CD4-positive, alpha-beta T cell treated with Interleukin-21 for 1 hour (primary cell): ENCODE data around the gene CMTR1.

ENCODE experiments used
- DNase-seq: peaks from one replicate; pipeline ENCODE4 v3.0.0-alpha.2; 2020

The CMTR1 gene

DNA sequence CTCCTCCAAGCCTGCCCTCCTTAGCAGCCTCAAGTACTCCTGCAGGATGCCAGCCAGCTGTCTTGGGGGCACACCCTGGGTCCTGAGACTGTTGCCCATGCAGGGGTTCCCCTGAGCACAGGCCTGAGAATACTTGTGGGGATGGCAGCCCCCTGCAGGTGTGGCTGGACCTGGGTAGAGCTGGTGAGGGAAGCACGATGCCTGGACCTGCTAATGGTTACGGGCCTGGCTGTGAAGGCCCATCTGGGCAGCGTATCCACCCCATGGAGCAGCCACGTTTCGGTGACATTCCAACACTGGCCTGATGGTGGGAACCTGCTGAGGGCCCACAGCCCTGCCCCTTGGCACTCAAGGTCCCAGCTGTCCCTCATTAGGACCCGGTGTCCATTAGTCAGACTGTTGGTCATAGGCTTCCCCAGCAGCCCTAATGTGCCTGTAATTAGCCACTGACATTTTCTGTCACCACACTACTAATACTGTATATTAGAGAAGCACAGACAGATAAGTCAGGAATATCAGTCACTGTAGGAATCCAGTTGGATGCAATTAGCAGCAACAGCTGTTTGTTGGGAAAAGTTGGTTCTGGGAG, 46.3 kb downstream of the CMTR1 start:
- DNase-seq: no peak

DNA sequence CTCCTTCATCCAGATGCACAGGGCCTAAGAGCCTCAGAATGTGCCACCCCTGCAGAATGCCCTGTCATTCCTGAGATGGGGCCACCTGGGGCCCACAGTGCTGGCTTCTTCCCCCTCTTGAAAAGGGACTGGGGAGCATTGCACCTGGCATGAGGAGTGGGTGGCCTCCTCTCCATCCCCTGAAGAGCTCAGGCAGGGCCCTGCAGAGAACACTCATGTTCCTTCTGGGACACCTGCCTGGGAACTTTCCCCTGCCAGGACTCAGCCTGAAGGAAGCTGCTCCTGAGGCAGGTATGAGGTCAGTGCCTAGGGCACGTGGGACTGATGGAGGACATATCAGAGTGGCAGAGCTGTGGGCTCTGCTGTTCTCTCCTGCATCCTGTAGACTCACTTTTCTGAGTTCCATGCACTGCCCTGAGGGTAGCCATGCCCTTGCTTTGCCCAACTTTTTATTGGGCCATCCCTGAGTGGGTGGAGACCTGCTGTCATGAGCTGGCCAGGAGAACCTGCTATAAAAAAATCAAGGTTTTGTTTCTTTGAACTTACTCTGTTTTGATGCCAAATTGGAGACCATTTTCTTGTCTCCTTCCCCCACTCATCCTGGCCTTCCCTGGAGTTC, 47.2 kb downstream of the CMTR1 start:
- no peak for DNase-seq

DNA sequence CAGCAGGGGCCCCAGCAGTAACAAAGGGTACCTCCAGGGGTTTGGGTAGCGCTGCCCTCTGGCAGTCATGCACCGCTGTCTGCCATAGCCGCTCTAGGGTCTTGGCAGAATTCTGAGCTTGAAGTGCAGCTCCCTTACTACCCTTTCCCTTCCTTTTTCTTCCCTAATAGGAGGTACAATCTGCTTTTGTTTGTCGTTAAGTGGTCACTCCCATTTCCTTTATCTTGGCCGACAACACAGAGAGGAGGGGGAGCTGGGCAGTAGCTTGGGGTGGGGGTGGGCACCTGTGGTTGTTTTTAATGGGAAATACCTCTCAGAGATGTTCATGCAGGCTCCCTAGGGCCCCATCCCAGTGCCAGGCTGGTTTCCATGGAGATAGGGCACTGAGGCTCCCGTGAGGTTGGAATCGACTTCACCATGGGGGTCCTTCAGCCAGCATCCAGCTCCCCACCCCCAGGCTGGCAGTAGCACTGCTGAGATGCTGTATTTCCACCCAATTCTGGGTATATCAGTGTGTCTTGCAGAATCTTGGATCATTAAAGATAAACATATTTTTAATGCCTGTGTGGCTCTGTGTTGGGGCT, 48.0 kb downstream of the CMTR1 start:
- no peak for DNase-seq

DNA sequence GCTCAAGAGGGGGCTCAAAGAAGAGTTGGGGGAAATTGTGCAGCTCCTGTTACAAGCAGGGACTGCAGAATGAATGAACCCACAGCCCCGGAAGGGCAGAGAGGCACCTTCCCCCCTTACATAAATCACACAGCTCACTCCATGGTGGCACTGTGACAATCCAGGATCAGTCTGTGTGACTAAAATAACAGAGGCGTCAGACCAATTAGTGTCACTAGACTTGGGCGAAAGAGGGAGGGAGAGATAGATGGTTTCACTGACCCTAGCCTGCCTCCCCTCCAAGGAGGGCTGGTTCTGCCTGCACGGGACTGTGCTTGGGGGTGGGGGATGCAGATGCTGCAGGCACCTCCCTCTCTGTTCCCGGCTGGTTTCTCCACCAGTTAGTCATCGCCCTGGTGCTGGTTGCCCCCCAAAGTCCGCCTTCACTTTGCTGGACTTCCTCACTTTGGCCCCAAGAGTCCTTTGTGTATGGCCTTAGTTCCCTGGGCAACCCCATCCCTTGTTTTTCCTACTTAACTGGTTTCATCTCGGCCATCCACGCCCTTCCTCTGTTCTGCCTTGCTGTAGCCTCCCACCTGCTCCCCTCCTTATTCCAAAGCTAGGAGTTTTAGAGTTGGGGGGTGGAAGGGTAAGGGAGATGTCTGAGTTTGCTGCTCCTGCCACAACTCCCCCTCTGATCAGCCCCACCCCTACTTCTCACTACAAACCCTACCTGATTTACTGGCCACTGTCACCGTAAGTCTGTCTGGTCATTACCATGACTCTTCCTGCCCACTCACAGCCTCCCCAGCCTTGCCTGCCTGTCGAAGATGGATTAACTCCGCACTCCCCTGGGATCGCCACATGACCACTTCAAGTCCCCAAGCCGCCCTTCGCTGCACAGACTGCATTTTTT, 48.9 kb downstream of the CMTR1 start:
- DNase-seq: no peak

DNA sequence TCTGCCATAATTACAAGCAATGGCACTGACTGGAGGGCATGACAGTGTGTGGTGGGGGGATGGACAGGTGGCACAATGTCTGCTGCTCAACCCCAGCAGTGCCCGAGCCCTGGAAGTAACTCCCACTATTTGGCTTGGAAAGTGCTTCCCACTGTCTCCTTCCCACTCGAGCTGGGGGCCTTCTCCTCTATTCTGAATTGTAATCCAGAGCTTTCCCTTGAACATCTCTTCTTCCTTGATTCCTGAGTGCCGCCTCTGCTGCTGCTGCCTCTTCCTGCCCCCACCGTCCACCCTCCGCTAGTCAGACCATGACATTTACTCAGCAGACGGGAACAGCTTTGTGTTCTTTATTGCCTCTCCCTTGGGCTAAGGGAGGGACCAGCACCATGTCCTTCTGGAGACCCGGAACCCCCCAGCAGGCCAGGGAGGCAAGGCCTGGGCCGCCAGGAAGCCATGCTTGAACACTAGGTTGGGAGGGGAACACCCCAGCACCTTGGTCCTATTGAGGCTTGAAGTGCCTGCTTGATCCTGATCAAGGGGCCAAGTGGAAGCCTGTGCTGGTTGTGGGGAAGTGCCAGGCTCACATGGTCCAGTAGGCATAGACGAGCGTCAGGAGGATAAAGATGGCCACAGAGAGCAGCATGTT, 49.7 kb downstream of the CMTR1 start:
- DNase-seq: no peak

DNA sequence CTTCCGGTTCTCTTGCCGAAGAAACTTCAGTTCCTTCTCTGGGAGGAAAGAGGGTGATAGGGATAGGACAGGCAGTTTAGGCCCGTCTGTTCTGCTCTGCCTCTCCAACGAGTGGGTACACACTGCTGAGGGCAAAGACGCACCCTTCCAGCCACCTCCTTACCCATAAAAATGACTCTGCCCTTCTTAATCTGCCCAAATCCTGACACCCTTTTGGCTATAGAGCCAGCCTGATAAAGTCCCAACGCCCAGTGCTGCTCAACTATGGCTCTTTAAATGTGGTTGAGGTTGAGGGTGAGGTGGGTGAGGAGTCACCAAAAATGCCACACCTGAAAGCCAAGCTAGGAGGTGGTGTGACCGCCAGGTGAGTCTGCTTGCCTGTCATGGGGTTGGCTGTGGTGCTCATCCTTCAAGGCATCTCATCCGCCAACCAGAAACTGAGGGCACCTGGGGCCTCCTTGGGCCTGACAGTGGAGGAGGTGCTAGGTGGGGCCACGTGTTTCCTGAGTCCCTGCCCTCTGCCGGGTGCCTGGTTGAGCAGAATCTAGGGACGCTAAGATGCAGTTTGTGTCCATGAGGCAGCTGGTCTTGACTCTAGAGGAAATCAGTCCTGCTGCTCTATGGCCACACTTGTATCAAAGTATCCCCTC, 50.4 kb downstream of the CMTR1 start:
- DNase-seq: peak; percentile 24

GRCh38 chr6:37483917-37484785, 51.1 kb downstream of the CMTR1 start:
- DNase-seq: peak; percentile 77

DNA sequence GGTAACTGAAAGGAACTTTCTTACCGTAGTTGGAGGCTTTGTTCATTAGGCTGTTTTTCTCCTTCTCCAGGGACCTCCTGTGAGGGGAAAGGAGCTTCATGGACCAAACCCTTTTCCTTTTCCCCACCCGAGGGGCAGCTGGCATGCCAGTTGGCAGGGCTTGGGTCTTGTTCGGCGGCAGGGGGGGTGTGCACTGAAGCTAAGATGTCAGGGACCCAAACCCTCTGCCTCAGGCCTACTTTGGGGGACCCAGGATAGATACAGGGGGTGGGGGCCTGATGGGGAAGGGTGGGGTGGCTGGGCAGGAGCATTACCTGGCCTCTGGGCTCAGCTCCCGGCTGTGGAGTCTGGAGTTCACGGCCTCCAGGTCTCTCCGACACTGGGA, 51.8 kb downstream of the CMTR1 start:
- no peak for DNase-seq

DNA sequence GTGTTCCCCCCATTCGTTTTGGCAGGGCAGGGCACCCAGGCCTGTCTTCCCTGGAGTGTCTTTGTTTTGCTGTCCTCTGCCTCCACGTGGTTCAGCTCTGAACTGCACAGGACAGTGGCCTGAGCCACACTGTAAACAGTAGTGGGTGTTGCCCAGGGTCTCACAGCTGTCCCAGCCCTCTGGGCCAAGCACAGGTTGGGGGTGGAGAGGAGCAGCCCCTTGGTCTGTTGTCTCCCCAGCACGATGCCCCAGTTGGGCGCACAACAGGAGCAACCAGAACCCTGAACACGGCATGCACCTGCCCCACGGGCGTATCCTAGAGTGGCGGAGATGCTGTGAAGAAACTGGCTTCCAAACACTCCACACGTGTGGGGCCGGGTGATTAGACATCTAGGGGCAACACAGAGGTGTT, 52.3 kb downstream of the CMTR1 start:
- DNase-seq: no peak

DNA sequence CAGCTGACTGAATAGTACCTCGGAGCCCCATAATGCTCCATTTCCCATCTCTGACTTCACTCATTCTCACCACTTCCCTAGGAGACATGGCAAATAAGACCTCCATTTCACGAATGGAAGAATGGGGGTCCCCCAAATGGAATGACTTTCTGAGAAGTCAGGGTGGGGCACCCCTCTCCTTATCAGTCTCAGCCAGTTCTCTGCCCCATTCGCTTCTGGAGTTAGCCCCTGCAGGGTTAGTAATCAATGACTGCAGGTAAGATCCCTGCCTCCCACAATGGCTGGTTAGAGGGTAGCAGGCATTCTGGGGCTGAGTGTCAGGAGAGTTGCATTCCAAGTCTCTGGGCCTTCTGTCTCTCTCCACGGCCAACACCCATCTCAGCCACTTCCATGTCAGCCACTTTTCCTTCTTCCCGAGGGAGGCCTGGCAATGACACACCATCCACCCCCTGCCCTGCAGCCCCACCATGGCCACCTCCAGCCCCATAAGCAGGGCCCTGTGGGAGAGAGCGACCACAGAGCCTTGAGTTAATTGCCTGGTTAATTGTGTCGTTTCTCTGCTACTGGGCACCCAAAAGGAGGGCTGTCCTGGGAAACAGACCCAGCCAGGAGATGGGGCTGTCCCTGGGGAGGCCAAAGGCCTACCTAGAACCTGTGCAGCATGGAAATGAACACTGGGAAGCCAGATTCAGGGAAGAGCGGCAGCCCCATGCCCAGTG, 53.3 kb downstream of the CMTR1 start:
- DNase-seq: no peak

- DNase-seq: no peak
Measured at GRCh38 chr6:37487591-37488380, 54.8 kb downstream of the CMTR1 start.

- DNase-seq: no peak
Measured at GRCh38 chr6:37488476-37488875, 55.5 kb downstream of the CMTR1 start.

DNA sequence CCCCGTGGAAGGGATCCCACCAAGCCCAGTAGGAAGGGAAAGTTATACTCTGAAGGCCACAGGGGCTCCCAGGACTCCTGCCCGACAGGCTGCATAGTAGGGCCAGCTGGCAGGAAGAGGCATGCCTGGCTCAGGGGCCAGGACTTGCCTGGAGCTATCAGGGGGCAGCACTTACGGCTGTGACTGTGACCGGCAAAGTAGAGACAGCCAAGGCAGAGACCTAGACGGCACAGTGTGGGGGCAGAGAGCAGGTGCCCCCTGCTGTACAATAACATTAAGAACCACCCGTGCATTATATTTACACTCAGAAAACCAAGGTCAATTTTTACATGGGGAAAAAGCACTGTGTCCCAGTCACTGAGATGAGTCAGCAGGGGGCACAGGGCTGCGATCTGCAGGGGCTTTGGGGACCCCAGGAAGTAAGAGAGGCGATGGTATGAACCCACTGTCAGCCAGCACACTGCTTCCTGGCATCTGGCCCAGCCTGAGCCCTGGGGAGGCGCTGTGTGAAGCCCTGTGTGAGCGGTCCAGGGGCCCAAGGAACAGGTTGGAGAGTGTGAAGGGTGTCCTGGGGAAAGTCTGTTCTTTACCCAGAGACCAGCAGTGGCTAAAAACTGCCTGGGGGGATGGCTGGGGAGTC, 56.8 kb downstream of the CMTR1 start:
- DNase-seq: peak; percentile 29

- DNase-seq: no peak
Measured at GRCh38 chr6:37490536-37491170, 57.6 kb downstream of the CMTR1 start.

DNA sequence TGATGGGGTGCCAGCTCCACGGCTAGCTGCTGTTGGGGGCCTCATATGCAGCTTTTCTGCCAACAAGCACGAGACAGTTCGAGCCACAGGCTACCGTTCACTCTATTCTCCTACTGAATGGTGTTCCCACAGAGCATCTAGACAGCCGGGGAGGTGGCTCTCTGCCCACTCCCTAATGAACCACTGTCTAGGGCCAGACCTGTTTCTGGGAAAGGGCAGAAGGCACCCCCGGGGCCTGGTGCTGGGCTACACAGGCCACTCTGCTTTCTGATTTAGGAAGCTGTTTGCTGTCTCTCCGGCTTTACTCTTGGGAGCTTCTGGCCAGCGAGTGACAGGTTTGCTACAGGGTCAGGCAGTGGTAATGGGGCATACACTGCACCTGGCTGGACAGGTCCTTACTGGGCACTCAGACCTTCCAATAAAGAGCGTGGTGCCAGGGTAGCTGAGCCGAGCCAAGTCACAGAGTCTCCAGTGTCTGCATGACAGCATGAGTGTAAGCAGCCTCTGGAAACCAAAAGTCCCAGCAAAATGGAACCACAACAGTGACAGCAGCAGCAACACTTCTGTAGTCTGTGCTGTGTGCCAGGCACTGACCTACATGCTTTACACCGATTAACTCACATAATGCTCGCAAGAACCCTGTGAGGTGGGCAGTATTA, 58.3 kb downstream of the CMTR1 start:
- no peak for DNase-seq

DNA sequence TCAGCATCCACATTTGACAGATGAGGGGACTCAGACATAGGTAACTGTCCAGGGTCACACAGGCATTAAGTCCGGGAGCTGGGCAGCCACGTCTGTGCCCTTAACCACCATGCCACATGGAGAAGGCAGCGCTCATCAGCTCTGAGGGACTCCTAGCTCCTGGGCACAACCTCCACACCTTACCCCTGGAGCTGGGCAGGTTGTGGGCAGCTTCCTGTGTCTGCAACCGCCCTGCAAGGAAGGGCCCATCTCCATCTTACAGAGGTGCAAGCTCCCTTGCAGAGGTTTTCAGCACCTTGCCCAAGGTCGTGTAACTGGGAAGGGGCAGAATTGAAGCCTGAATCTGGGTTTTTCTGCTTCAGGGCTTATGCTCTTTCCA, 58.8 kb downstream of the CMTR1 start:
- DNase-seq: no peak

DNA sequence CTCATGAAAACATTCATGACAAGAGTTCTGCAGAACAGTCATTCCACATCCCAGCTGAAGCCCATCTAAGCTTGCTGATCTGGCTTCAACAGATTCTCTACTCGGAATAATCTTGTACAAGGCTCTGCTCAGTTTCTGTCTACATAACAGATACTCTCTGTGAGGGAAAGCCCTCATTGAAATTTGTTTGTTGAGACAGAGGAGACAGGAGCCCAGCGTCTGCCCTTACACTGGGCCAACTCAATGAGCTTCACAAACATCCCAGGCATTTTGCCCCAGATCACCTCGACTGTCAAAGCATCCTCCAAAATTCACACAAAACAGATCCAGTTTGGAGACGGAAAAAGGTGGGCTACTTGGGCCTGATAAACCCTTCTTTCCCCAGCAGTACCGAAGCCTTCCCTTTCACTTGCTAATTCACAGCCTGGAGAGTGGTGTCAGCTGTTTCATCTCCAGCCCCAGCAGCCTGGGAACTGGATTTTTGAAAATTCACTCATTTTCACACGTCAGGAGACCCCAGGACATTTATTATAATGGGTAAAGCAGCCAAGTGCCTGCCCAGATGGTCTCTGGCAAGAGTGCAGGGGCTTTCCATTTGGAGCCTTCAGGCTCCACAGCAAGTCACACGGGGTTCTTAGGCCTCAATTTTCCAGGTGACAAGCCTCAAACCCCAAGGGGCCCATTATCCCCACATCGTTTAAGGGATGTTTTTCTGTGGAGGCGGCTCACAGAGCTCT, 59.4 kb downstream of the CMTR1 start:
- DNase-seq: no peak
